Adrenal gland (tissue), 5 donors: ENCODE data around the gene RNF220.

Experiments
- POLR2A ChIP-seq, 2 donors: fragments of 450-650 bp; IDR thresholded peaks; one replicate each; pipeline ENCODE4 v1.6.1; 2017; ENCODE audit warnings: antibody characterized with exemption in 2 of 2, mild to moderate bottlenecking in 2 of 2, moderate library complexity in 1 of 2
- TF ChIP-seq, protein P1 (sequence below), 6 experiments: fragments of 450-650 bp in 4 of 6; fragments of 200-600 bp in 2 of 6; sonication (generic) in 1 of 6; IDR thresholded peaks; 1 replicate in 5 of 6; 2 replicates in 1 of 6; pipeline versions ENCODE4 v1.5.1 to v1.8.0; 2016 to 2021; ENCODE audit warnings: antibody characterized with exemption in 6 of 6, mild to moderate bottlenecking in 2 of 6, moderate library complexity in 1 of 6
- donor health status: DM: no; HTN: no; CAD: no.

DNA sequence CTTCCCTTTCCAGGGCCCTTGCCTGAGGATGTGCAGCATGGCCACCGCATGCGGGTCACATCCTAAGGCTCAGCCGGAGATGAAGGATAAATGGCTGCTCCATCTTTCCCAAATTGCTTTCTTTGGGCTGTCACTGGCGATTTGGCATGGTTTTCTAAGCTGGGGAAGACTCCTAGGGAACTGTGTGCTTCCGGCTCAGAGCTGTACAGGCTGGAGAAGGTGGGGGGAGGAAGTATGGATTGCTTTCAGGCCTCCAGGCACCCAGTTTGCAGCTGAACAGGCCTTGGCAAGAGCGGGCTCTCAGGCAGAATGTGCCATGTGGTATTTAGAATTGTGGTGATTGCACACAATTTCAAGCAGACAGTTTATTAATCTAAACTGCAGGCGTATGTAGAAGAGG, 220.3 kb downstream of the RNF220 start:
- TF ChIP-seq, protein P1, sequence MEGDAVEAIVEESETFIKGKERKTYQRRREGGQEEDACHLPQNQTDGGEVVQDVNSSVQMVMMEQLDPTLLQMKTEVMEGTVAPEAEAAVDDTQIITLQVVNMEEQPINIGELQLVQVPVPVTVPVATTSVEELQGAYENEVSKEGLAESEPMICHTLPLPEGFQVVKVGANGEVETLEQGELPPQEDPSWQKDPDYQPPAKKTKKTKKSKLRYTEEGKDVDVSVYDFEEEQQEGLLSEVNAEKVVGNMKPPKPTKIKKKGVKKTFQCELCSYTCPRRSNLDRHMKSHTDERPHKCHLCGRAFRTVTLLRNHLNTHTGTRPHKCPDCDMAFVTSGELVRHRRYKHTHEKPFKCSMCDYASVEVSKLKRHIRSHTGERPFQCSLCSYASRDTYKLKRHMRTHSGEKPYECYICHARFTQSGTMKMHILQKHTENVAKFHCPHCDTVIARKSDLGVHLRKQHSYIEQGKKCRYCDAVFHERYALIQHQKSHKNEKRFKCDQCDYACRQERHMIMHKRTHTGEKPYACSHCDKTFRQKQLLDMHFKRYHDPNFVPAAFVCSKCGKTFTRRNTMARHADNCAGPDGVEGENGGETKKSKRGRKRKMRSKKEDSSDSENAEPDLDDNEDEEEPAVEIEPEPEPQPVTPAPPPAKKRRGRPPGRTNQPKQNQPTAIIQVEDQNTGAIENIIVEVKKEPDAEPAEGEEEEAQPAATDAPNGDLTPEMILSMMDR (IDR thresholded peaks at IDR 0.05), result no peak
- TF ChIP-seq POLR2A (IDR thresholded peaks at IDR 0.05), result no peak
